A172 (cell line): ENCODE measurements around the gene TTC39C. TPM values are rescaled to one million over a fixed set of nuclear protein-coding genes. Genes with fewer than 3 reads are reported as not detected.
A peak's percentile ranks its signal among the peaks of the same experiment; 100 is the strongest.
"Not testable (repeated sequence)": the region's sequence is repeated elsewhere in the genome, so short reads cannot be mapped to it uniquely, and the experiment has no call there.

ENCODE experiments used
- DNase-seq: peaks from one replicate; pipeline ENCODE4 v3.0.0-alpha.2; 2015; ENCODE audit warnings: low spot score
- total RNA-seq: library from RNA; depleted of rRNA; stranded (reverse); fragments of >200 nt; shearing (Covaris generic); gene quantifications from 2 replicates; pipeline ENCODE4 v1.2.3, GENCODE V29; 2014

Gene TTC39C
- total RNA-seq, 1 experiment from 2014 or later, result 17.8 TPM

GRCh38 chr18:24016643-24017042 is 2.1 kb downstream of the TTC39C start:
- DNase-seq, result no peak

DNA sequence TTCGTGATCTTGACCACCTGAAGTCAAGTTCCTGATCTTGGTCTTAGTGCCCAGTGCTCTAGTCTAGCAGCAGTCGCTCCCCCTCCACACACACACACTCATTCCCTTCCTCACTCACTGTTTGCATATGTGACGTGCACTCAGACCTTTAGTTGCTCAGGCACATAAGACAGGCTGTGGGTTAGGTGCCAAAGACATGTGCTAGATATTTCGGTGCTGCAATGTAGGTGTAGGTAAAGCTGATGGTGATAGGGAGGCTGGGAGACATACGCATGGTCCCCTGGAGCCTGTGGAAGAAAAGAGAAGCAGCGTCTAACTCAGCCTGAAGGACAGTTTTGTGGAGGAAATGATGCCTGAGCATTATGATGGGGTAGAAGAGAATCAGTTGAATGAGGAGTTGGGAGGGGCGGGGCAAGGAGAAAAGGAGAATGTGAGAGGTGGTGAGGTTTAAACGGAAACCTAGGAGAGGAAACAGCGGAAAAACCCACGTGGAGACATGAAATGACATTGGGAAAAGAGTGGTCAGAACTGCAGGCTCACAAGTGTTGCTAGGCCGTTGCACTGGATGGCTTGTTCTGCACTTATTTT is 3.8 kb downstream of the TTC39C start:
- DNase-seq, result no peak

DNA sequence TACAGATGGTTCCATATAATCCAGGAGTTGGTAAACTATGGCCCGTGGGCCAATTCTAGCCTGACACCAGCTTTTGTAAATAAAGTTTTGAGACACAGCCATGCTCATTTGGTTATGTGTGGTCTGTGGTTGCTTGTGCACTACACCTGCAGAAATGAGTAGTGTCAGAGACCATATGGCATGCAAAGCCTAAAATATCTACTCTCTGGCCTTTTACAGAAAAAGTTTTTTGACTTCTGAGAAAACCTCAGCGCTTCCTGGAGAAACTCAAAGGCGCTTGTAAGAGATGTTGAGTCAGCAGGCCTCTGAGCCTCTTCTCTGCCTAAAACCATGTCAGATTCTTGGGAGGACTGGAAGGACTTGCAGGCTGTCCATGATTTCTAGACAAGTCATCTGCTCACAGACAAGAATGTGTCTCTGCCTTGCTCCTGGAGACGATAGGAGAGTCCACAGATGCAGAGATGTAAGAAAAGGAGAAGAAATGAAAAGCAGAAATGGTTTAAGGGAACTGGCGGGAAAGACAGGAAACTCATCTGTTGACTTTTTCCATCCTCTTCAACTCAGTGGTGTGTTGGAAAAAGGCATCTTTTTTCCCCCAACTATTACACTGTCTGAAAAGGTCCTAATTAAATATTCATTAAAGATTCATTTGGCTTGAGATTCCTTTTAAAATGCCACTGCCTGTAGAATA is 5.2 kb downstream of the TTC39C start:
- no peak for DNase-seq

GRCh38 chr18:24021505-24021904 is 7.0 kb downstream of the TTC39C start:
- no peak for DNase-seq

DNA sequence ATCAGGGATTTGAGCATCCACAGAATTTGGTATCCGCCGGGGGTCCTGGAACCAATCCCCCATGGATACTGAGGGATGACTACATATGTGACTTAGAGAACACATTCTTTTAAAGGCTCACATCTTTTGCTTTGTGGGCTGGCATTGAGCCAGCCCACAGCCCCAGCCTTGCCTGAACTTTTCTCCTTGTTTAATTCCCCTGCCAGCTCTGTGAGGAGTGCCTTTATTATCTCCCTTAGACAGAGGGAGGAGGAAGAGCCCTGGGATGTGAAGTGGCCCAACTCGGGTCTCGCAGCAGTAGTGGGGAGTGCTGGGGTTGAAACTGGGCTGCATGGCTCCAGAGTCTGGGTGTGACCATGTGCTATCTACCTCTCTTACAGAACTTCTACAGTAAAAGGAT is 7.6 kb downstream of the TTC39C start:
- DNase-seq, result no peak

DNA sequence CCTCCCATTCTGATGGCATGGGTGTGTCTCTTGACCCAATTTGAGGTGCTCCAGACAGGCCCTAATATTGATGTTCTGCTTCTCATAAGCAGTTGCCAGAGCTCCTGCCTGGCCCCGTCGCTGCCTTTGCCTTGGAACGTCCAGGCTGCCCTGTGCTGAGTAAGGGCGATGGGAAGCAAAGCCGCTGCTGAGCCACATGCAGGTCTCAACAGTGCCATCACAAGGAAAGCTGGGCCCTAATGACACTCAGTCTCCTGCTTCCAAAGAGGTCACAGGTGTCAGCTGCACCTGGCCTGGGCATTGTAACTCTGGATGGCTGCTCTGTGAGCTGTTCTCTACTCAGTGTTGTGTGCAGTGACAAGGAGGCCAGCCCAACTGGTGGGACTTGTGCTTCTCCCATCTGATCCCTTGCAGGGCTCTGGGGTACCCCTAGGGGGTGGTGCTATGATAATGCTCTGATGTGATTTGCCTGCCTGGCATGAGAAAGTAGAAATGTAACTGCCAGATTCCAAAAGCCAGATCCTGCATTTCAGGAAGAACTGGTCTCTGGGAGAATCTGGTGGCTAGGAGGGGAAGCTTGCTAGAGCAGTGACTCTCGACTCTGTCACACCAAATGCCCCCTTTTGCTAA is 8.7 kb downstream of the TTC39C start:
- DNase-seq, result no peak

- DNase-seq, result no peak
These were observed 9.9 kb downstream of the TTC39C start for GRCh38 chr18:24024425-24024824.

- DNase-seq, result no peak
These were observed 11.9 kb downstream of the TTC39C start for GRCh38 chr18:24026457-24026856.

- peak; percentile 65 for DNase-seq
These were observed 12.7 kb downstream of the TTC39C start for GRCh38 chr18:24027156-24027827.

- DNase-seq, result not testable (repeated sequence)
These were observed 14.4 kb downstream of the TTC39C start for GRCh38 chr18:24028946-24029345.

- no peak for DNase-seq
These were observed 16.8 kb downstream of the TTC39C start for GRCh38 chr18:24031318-24031717.

DNA sequence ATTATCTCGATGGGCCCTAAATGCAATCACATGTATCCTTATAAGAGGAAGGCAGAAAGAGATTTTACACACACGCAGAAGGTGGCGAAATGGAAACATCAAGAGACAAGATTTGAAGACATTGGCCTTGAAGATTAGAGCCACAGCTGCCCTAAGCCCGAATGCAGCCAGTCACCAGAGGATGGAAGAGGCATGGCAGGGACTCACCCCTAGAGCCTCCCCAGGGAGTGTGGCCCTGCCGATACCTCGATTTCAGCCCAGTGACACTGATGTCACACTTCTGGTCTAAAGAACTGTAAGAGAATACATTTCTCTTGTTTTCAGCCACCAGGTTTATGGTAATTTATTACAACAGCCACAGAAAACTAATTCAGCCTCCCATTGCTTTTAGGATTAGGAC is 17.4 kb downstream of the TTC39C start:
- DNase-seq, result no peak

- DNase-seq, result no peak
These were observed 19.3 kb downstream of the TTC39C start for GRCh38 chr18:24033641-24034412.

- DNase-seq, result no peak
These were observed 20.8 kb downstream of the TTC39C start for GRCh38 chr18:24035316-24035715.

GRCh38 chr18:24039671-24040070 is 25.1 kb downstream of the TTC39C start:
- no peak for DNase-seq

DNA sequence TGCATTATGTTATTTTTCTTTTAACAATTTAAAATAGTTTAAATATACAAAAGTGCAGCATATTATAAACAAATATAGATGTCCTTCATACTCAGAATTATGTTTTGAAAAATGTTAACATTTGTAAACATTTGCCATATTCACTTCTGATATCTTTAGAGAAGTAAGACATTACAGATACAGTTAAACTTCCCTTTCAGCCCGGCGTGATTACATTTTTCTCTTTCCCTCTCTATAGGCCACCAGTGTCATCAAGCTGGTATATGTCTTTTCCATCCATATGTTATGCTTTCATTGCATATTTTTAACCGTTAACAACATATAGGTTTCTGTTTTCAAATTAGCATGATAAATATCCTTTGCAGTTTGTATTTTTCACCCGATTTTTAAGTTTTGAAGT is 27.1 kb downstream of the TTC39C start:
- DNase-seq, result no peak

- DNase-seq, result no peak
These were observed 28.8 kb downstream of the TTC39C start for GRCh38 chr18:24043403-24043802.

DNA sequence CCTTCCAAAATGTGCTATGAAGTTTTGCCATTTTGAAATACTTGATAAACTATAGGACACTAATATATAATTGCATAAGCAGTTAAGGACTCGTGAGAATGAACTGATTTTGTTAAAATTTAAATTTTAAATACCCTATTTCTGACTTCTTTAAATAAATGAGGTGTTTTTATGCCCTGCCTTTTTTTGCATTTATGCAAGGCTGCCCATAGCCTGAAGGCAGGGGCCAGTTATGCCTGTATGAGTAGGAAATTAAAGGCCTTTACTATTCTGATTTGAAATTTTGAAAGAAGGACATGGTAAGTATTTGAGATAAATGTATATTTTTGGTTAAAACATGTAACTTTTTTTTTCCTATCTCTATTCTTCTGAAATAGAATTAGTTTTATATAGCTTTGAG is 33.7 kb downstream of the TTC39C start:
- no peak for DNase-seq

DNA sequence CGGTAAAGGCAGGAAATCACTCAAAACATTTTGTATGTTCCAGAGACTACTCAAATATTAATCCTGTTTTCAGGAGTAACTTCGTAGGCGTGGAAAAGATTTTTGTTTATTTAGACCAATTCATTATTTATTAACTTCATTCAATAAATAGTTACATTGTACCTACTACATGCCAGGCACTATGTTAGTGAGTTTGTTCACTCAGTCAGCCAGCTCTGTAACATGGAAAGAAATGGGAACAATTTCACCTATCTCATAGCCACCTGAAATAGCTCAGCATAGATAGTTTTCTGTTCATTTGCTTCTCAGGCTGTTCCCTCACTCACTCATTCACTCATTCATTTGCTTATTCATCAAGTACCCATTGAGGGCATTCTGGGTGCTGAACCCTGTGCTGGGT is 34.6 kb downstream of the TTC39C start:
- DNase-seq, result no peak

GRCh38 chr18:24051031-24051947 is 36.7 kb downstream of the TTC39C start:
- DNase-seq, result peak; percentile 73

DNA sequence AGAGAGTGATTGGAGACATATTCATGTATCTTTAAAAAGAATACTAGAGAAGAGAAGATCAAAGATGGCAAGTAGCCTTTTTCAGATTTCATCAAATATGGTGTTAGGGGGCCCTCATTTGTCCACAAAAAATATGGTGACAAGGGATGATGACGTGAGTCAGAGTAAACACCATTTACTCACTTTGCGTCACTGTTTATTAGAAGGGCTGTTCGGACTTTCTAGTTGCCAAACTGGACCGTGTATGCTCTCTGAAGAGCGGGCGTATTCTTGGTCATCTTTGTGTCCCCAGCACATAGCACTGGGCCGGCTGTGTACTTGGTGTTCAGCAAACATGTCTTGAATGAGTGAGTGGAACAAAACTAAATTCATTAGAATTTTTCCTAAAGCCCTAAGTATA is 37.5 kb downstream of the TTC39C start:
- no peak for DNase-seq
